NB4 (cell line): ENCODE data around the gene RCE1.

ENCODE experiments used
- CTCF ChIP-seq: IDR thresholded peaks from one replicate; pipeline ENCODE4 v1.5.1; 2012; ENCODE audit warnings: low read depth, low read length
- MYC ChIP-seq: IDR thresholded peaks from 2 replicates; pipeline ENCODE4 v1.6.1; 2011; ENCODE audit warnings: low read depth, low read length

DNA sequence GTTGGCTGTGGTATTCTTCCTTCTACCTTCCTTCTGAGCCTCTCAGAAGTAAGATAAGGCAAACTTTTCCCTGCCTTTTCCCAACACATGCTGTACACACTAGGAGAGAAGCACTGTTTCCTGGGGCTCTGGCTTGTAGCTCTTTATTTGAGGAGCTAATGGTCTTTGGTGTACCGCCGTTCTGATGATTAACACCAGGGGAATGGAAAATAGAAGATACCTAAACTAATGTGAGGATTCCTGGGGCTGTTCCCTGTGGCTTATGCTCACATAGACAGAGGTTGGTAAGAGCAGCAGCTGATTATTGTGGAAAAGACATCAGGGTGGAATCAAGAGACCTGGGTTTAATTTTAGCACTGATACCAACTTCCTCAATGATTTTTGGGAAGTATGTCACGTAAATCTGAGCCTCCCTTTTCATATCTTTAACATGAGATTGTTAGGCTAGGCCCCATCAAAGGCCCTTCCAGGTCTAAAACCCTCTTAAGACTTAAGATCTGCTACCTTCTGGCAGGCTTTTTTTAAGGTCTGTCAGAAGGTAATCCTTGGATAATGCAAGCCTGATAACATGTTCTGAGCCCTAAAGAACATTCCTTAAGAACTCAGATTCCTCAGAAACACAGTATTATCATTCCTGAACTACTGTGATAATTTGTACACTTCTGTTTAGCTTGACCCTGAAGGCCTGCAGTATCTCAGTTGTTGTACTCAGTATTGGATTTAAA lies 24.8 kb upstream of the RCE1 start:
- no peak for TF ChIP-seq CTCF
- TF ChIP-seq MYC, result no peak
